ENCODE measurements around the gene SNAP29.
A peak's percentile ranks its signal among the peaks of the same experiment; 100 is the strongest.
"Not testable (repeated sequence)": the region's sequence is repeated elsewhere in the genome, so short reads cannot be mapped to it uniquely, and the experiment has no call there.

SNAP29 gene

GRCh38 chr22:20905415-20906386, 46.9 kb downstream of the SNAP29 start:
- Histone ChIP-seq H3K36me3 (ENCODE audit: insufficient read depth, low read length) (no peaks in the 10 kb centered on the region), H3K4me3 (no peak overlapping the region), H3K27ac (no peak overlapping the region), H3K9ac (ENCODE audit: insufficient read length) (no peak overlapping the region), H3K9me3 (ENCODE audit: low read depth, low read length) (no peaks in the 10 kb centered on the region)
- DNase-seq (ENCODE audit: low read depth, low spot score): no peak
- TF ChIP-seq POLR2AphosphoS5 (IDR thresholded peaks at IDR 0.05; ENCODE audit: borderline replicate concordance, low read depth, low read length): no peak
- no peak for TF ChIP-seq EZH2 (IDR thresholded peaks at IDR 0.05)
- no peak for TF ChIP-seq FOXP2 (optimal IDR thresholded peaks at IDR 0.05; ENCODE audit: control extremely low read depth, extremely low read length, insufficient read depth)

GRCh38 chr22:20906387-20906767, 47.6 kb downstream of the SNAP29 start:
- Histone ChIP-seq H3K36me3 (ENCODE audit: insufficient read depth, low read length) (no peaks in the 10 kb centered on the region), H3K4me3 (no peak overlapping the region), H3K27ac (no peak overlapping the region), H3K9me3 (ENCODE audit: low read depth, low read length) (no peaks in the 10 kb centered on the region), H3K9ac (ENCODE audit: insufficient read length) (no peak overlapping the region)
- DNase-seq (ENCODE audit: low read depth, low spot score): no peak
- TF ChIP-seq EZH2 (IDR thresholded peaks at IDR 0.05): no peak
- no peak for TF ChIP-seq FOXP2 (optimal IDR thresholded peaks at IDR 0.05; ENCODE audit: control extremely low read depth, extremely low read length, insufficient read depth)
- TF ChIP-seq POLR2AphosphoS5 (IDR thresholded peaks at IDR 0.05; ENCODE audit: borderline replicate concordance, low read depth, low read length): no peak

- H3K4me3 ChIP-seq; H3K27ac ChIP-seq; H3K9ac ChIP-seq (ENCODE audit: insufficient read length); H3K36me3 ChIP-seq (ENCODE audit: insufficient read depth, low read length); H3K9me3 ChIP-seq (ENCODE audit: low read depth, low read length); DNase-seq (ENCODE audit: low read depth, low spot score): not testable (repeated sequence)
Measured at GRCh38 chr22:20908717-20909116, 49.9 kb downstream of the SNAP29 start.

- no peak overlapping the region for H3K9ac ChIP-seq (ENCODE audit: insufficient read length)
- no peak for DNase-seq (ENCODE audit: low read depth, low spot score)
- H3K27ac ChIP-seq: no peak overlapping the region
- H3K9me3 ChIP-seq (ENCODE audit: low read depth, low read length): no peaks in the 10 kb centered on the region
- no peak overlapping the region for H3K4me3 ChIP-seq
- H3K36me3 ChIP-seq (ENCODE audit: insufficient read depth, low read length): no peaks in the 10 kb centered on the region
- TF ChIP-seq FOXP2 (optimal IDR thresholded peaks at IDR 0.05; ENCODE audit: control extremely low read depth, extremely low read length, insufficient read depth) (no peak), POLR2AphosphoS5 (IDR thresholded peaks at IDR 0.05; ENCODE audit: borderline replicate concordance, low read depth, low read length) (no peak), EZH2 (IDR thresholded peaks at IDR 0.05) (no peak)
Measured at GRCh38 chr22:20909543-20910303, 50.9 kb downstream of the SNAP29 start.

- no peak overlapping the region for H3K4me3 ChIP-seq
- H3K9me3 ChIP-seq (ENCODE audit: low read depth, low read length): no peaks in the 10 kb centered on the region
- no peak for TF ChIP-seq POLR2AphosphoS5 (IDR thresholded peaks at IDR 0.05; ENCODE audit: borderline replicate concordance, low read depth, low read length)
- no peak for TF ChIP-seq EZH2 (IDR thresholded peaks at IDR 0.05)
- TF ChIP-seq FOXP2 (optimal IDR thresholded peaks at IDR 0.05; ENCODE audit: control extremely low read depth, extremely low read length, insufficient read depth): no peak
- H3K36me3 ChIP-seq (ENCODE audit: insufficient read depth, low read length): no peaks in the 10 kb centered on the region
- no peak for DNase-seq (ENCODE audit: low read depth, low spot score)
- H3K27ac ChIP-seq: no peak overlapping the region
- no peak overlapping the region for H3K9ac ChIP-seq (ENCODE audit: insufficient read length)
Measured at GRCh38 chr22:20912494-20912893, 53.7 kb downstream of the SNAP29 start.

GRCh38 chr22:20916916-20917810, 58.4 kb downstream of the SNAP29 start, which contains the start of gene CRKL:
CRKL (plus strand) TSS chr22:20917407; CDS start chr22:20917935, 528 bp downstream.
- Histone ChIP-seq H3K36me3 (ENCODE audit: insufficient read depth, low read length) (peaks cover 17% of the 10 kb centered on the region), H3K4me3 (peak within 1 kb of the TSS; percentile 96), H3K27ac (peak within 1 kb of the TSS; percentile 90), H3K9ac (ENCODE audit: insufficient read length) (peak within 1 kb of the TSS; percentile 94), H3K9me3 (ENCODE audit: low read depth, low read length) (no peaks in the 10 kb centered on the region)
- peak; percentile 66 for DNase-seq (ENCODE audit: low read depth, low spot score)
- TF ChIP-seq POLR2AphosphoS5 (IDR thresholded peaks at IDR 0.05; ENCODE audit: borderline replicate concordance, low read depth, low read length) (peak; percentile 70; the same call in 1 of the 2 replicates), FOXP2 (optimal IDR thresholded peaks at IDR 0.05; ENCODE audit: control extremely low read depth, extremely low read length, insufficient read depth) (no peak)

GRCh38 chr22:20918663-20919218, 59.9 kb downstream of the SNAP29 start:
- no peak for TF ChIP-seq FOXP2 (optimal IDR thresholded peaks at IDR 0.05; ENCODE audit: control extremely low read depth, extremely low read length, insufficient read depth)
- TF ChIP-seq EZH2 (IDR thresholded peaks at IDR 0.05): no peak
- no peak for TF ChIP-seq POLR2AphosphoS5 (IDR thresholded peaks at IDR 0.05; ENCODE audit: borderline replicate concordance, low read depth, low read length)

More at GRCh38 chr22:20918663-20919218, 59.9 kb downstream of the SNAP29 start:
- H3K9me3 ChIP-seq (ENCODE audit: low read depth, low read length): no peaks in the 10 kb centered on the region
- H3K9ac ChIP-seq (ENCODE audit: insufficient read length): peak overlapping the region; percentile 92
- DNase-seq (ENCODE audit: low read depth, low spot score): no peak
- H3K27ac ChIP-seq: peak overlapping the region; percentile 10
- peak overlapping the region; percentile 80 for H3K4me3 ChIP-seq
- peaks cover 17% of the 10 kb centered on the region for H3K36me3 ChIP-seq (ENCODE audit: insufficient read depth, low read length)

Measured in SK-N-MC (cell line).